SJCRH30 (cell line): Measurements from ENCODE around the gene TGFBR3L. TPM values are rescaled to one million over a fixed set of nuclear protein-coding genes. Genes with fewer than 3 reads are reported as not detected.
"Not testable (repeated sequence)": the region's sequence is repeated elsewhere in the genome, so short reads cannot be mapped to it uniquely, and the experiment has no call there.

Source experiments
- DNase-seq, 2 experiments: peaks; one replicate each; pipeline ENCODE4 v3.0.0-alpha.2; 2015 to 2020
- H3K27ac ChIP-seq: fragments of 250-450 bp; sonication (Bioruptor Pico); 2 replicates; pipeline ENCODE4 v1.5.1; 2020; ENCODE audit warnings: mild to moderate bottlenecking, moderate library complexity
- H3K27me3 ChIP-seq: fragments of 250-450 bp; sonication (Bioruptor Pico); 2 replicates; pipeline ENCODE4 v1.5.1; 2020; ENCODE audit warnings: mild to moderate bottlenecking, moderate library complexity
- H3K36me3 ChIP-seq: fragments of 250-450 bp; sonication (Bioruptor Pico); 2 replicates; pipeline ENCODE4 v1.5.1; 2020; ENCODE audit warnings: mild to moderate bottlenecking, moderate library complexity
- H3K4me1 ChIP-seq: fragments of 250-450 bp; sonication (Bioruptor Pico); 2 replicates; pipeline ENCODE4 v1.5.1; 2020; ENCODE audit warnings: mild to moderate bottlenecking, moderate library complexity
- H3K4me3 ChIP-seq: fragments of 250-450 bp; sonication (Bioruptor Pico); 2 replicates; pipeline ENCODE4 v1.5.1; 2020; ENCODE audit warnings: mild to moderate bottlenecking, moderate library complexity
- H3K9me3 ChIP-seq: fragments of 250-450 bp; sonication (Bioruptor Pico); replicated peaks from 2 replicates; pipeline ENCODE4 v1.5.1; 2020; ENCODE audit warnings: mild to moderate bottlenecking, moderate library complexity
- total RNA-seq: library from RNA; depleted of rRNA; stranded (reverse); fragments of >200 nt; shearing (Covaris generic); gene quantifications from 2 replicates; pipeline ENCODE4 v1.2.3, GENCODE V29; 2014

Gene TGFBR3L
- total RNA-seq, 1 experiment from 2014 or later: not detected

- no peak for DNase-seq
- Histone ChIP-seq H3K36me3 (no peaks in the 10 kb centered on the region), H3K27me3 (no peaks in the 10 kb centered on the region), H3K27ac (no peak overlapping the region), H3K9me3 (no peaks in the 10 kb centered on the region), H3K4me3 (no peak overlapping the region), H3K4me1 (peaks cover 4% of the 10 kb centered on the region; the same call in 1 of the 2 replicates)
Measured at GRCh38 chr19:7923295-7924191, 8.9 kb downstream of the TGFBR3L start.

GRCh38 chr19:7924241-7924640, 9.6 kb downstream of the TGFBR3L start:
- H3K9me3 ChIP-seq: no peaks in the 10 kb centered on the region
- no peaks in the 10 kb centered on the region for H3K27me3 ChIP-seq
- no peak overlapping the region for H3K27ac ChIP-seq
- no peak overlapping the region for H3K4me3 ChIP-seq
- peaks cover 8% of the 10 kb centered on the region; the same call in 1 of the 2 replicates for H3K4me1 ChIP-seq
- DNase-seq: no peak
- H3K36me3 ChIP-seq: no peaks in the 10 kb centered on the region

GRCh38 chr19:7924651-7925170, 10.1 kb downstream of the TGFBR3L start:
- Histone ChIP-seq H3K4me1 (peaks cover 8% of the 10 kb centered on the region; the same call in 1 of the 2 replicates), H3K27ac (no peak overlapping the region), H3K4me3 (peak overlapping the region; percentile 55; the same call in 1 of the 2 replicates), H3K27me3 (no peaks in the 10 kb centered on the region), H3K36me3 (no peaks in the 10 kb centered on the region), H3K9me3 (no peaks in the 10 kb centered on the region)
- DNase-seq: no peak

- Histone ChIP-seq H3K27me3 (no peaks in the 10 kb centered on the region), H3K27ac (no peak overlapping the region), H3K36me3 (no peaks in the 10 kb centered on the region; the same call in 1 of the 2 replicates), H3K4me1 (peaks cover 8% of the 10 kb centered on the region; the same call in 1 of the 2 replicates), H3K9me3 (no peaks in the 10 kb centered on the region), H3K4me3 (peak overlapping the region; percentile 55)
- peak; percentile 84 to 91 for DNase-seq
Measured at GRCh38 chr19:7925171-7925851, 10.7 kb downstream of the TGFBR3L start.

GRCh38 chr19:7926021-7926726, 11.5 kb downstream of the TGFBR3L start, which contains the start of gene CTXN1:
CTXN1 (minus strand) TSS chr19:7926135; CDS start chr19:7925538, 597 bp downstream.
- H3K4me3 ChIP-seq: peak within 1 kb of the TSS; percentile 55
- H3K9me3 ChIP-seq: no peaks in the 10 kb centered on the region
- peak; percentile 65 to 70 for DNase-seq
- H3K4me1 ChIP-seq: peaks cover 8% of the 10 kb centered on the region; the same call in 1 of the 2 replicates
- H3K36me3 ChIP-seq: no peaks in the 10 kb centered on the region; the same call in 1 of the 2 replicates
- no peaks in the 10 kb centered on the region for H3K27me3 ChIP-seq
- no peak within 1 kb of the TSS for H3K27ac ChIP-seq

- no peak for DNase-seq
- Histone ChIP-seq H3K27me3 (no peaks in the 10 kb centered on the region), H3K9me3 (no peaks in the 10 kb centered on the region), H3K36me3 (no peaks in the 10 kb centered on the region; the same call in 1 of the 2 replicates), H3K4me3 (no peak overlapping the region), H3K4me1 (peaks cover 8% of the 10 kb centered on the region; the same call in 1 of the 2 replicates), H3K27ac (no peak overlapping the region)
Measured at GRCh38 chr19:7926727-7927604, 12.3 kb downstream of the TGFBR3L start.

GRCh38 chr19:7927605-7928333, 13.1 kb downstream of the TGFBR3L start:
- Histone ChIP-seq H3K27me3 (no peaks in the 10 kb centered on the region), H3K9me3 (no peaks in the 10 kb centered on the region), H3K36me3 (peaks cover 3% of the 10 kb centered on the region; the same call in 1 of the 2 replicates), H3K4me3 (no peak overlapping the region), H3K4me1 (peaks cover 8% of the 10 kb centered on the region; the same call in 1 of the 2 replicates), H3K27ac (no peak overlapping the region)
- DNase-seq: no peak

GRCh38 chr19:7928334-7928706, 13.7 kb downstream of the TGFBR3L start:
- no peak overlapping the region for H3K27ac ChIP-seq
- peaks cover 8% of the 10 kb centered on the region; the same call in 1 of the 2 replicates for H3K4me1 ChIP-seq
- no peaks in the 10 kb centered on the region for H3K9me3 ChIP-seq
- no peak for DNase-seq
- peaks cover 8% of the 10 kb centered on the region for H3K36me3 ChIP-seq
- no peak overlapping the region for H3K4me3 ChIP-seq
- H3K27me3 ChIP-seq: no peaks in the 10 kb centered on the region

GRCh38 chr19:7928741-7929701, 14.4 kb downstream of the TGFBR3L start:
- Histone ChIP-seq H3K9me3 (no peaks in the 10 kb centered on the region), H3K36me3 (peaks cover 13% of the 10 kb centered on the region), H3K4me3 (no peak overlapping the region), H3K4me1 (peaks cover 8% of the 10 kb centered on the region; the same call in 1 of the 2 replicates), H3K27me3 (no peaks in the 10 kb centered on the region), H3K27ac (no peak overlapping the region)
- DNase-seq: peak; percentile 74 to 78

- H3K9me3 ChIP-seq, H3K27ac ChIP-seq, H3K4me1 ChIP-seq, H3K4me3 ChIP-seq, DNase-seq, H3K27me3 ChIP-seq: not testable (repeated sequence)
- peaks cover 13% of the 10 kb centered on the region for H3K36me3 ChIP-seq
Measured at GRCh38 chr19:7930030-7930429, 15.4 kb downstream of the TGFBR3L start.

GRCh38 chr19:7930765-7931164, 16.1 kb downstream of the TGFBR3L start:
- H3K27ac ChIP-seq: no peak overlapping the region
- peaks cover 15% of the 10 kb centered on the region for H3K36me3 ChIP-seq
- H3K27me3 ChIP-seq: no peaks in the 10 kb centered on the region
- no peaks in the 10 kb centered on the region for H3K9me3 ChIP-seq
- H3K4me1 ChIP-seq: peaks cover 8% of the 10 kb centered on the region; the same call in 1 of the 2 replicates
- H3K4me3 ChIP-seq: no peak overlapping the region
- DNase-seq: no peak
